Mesothelial cell of epicardium (in vitro differentiated cells): ENCODE data around the gene DGCR2. TPM values are rescaled to one million over a fixed set of nuclear protein-coding genes. Genes with fewer than 3 reads are reported as not detected.

Source experiments
- DNase-seq, 2 experiments: peaks; one replicate each; pipeline ENCODE4 v3.0.0; 2021; ENCODE audit warnings: low spot score in 2 of 2; ENCODE audit not compliant: unreplicated experiment in 2 of 2
- H3K27ac Mint-ChIP-seq: 2 replicates; pipeline ENCODE4 v1.8.0; 2021; ENCODE audit warnings: mixed read lengths
- H3K27me3 Mint-ChIP-seq: 2 replicates; pipeline ENCODE4 v1.8.0; 2021; ENCODE audit warnings: low read depth, mixed read lengths
- H3K36me3 Mint-ChIP-seq: 2 replicates; pipeline ENCODE4 v1.8.0; 2021; ENCODE audit warnings: mixed read lengths
- H3K4me1 Mint-ChIP-seq: 2 replicates; pipeline ENCODE4 v1.8.0; 2021; ENCODE audit warnings: mixed read lengths
- H3K4me3 Mint-ChIP-seq: 2 replicates; pipeline ENCODE4 v1.8.0; 2021; ENCODE audit warnings: mild to moderate bottlenecking, moderate library complexity, mixed read lengths
- H3K9me3 Mint-ChIP-seq: 2 replicates; pipeline ENCODE4 v1.8.0; 2021; ENCODE audit warnings: mixed read lengths
- total RNA-seq: library from RNA; stranded (reverse); gene quantifications from 3 replicates; pipeline ENCODE4 v1.2.1, GENCODE V29; 2021
- TF ChIP-seq, protein P1 (sequence below): fragments of 200-600 bp; sonication (generic); IDR thresholded peaks from one replicate; pipeline ENCODE4 v1.5.0; 2021; ENCODE audit warnings: antibody characterized with exemption; ENCODE audit not compliant: unreplicated experiment

Gene DGCR2
- total RNA-seq, 1 donor from 2014 or later: 78.3 TPM

- no peaks in the 10 kb centered on the region for H3K4me1 Mint-ChIP-seq
- no peak overlapping the region for H3K27ac Mint-ChIP-seq
- DNase-seq: no peak
- TF ChIP-seq, protein P1, sequence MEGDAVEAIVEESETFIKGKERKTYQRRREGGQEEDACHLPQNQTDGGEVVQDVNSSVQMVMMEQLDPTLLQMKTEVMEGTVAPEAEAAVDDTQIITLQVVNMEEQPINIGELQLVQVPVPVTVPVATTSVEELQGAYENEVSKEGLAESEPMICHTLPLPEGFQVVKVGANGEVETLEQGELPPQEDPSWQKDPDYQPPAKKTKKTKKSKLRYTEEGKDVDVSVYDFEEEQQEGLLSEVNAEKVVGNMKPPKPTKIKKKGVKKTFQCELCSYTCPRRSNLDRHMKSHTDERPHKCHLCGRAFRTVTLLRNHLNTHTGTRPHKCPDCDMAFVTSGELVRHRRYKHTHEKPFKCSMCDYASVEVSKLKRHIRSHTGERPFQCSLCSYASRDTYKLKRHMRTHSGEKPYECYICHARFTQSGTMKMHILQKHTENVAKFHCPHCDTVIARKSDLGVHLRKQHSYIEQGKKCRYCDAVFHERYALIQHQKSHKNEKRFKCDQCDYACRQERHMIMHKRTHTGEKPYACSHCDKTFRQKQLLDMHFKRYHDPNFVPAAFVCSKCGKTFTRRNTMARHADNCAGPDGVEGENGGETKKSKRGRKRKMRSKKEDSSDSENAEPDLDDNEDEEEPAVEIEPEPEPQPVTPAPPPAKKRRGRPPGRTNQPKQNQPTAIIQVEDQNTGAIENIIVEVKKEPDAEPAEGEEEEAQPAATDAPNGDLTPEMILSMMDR: no peak
- no peak overlapping the region for H3K4me3 Mint-ChIP-seq
- H3K27me3 Mint-ChIP-seq: no peaks in the 10 kb centered on the region
- H3K36me3 Mint-ChIP-seq: peaks cover 49% of the 10 kb centered on the region
- H3K9me3 Mint-ChIP-seq: no peaks in the 10 kb centered on the region
Observed at GRCh38 chr22:19134874-19135273, 12.7 kb upstream of the DGCR2 start.

GRCh38 chr22:19134176-19134831 is 12.1 kb upstream of the DGCR2 start:
- Mint-ChIP-seq H3K9me3 (no peaks in the 10 kb centered on the region), H3K27ac (no peak overlapping the region), H3K4me3 (no peak overlapping the region), H3K4me1 (no peaks in the 10 kb centered on the region), H3K36me3 (peaks cover 44% of the 10 kb centered on the region), H3K27me3 (no peaks in the 10 kb centered on the region)
- TF ChIP-seq, protein P1: no peak
- no peak for DNase-seq

GRCh38 chr22:19133561-19133960 is 11.3 kb upstream of the DGCR2 start:
- TF ChIP-seq, protein P1: no peak
- Mint-ChIP-seq H3K4me1 (no peaks in the 10 kb centered on the region), H3K36me3 (peaks cover 41% of the 10 kb centered on the region), H3K27ac (no peak overlapping the region), H3K27me3 (no peaks in the 10 kb centered on the region), H3K4me3 (no peak overlapping the region), H3K9me3 (no peaks in the 10 kb centered on the region)
- DNase-seq: no peak

DNA sequence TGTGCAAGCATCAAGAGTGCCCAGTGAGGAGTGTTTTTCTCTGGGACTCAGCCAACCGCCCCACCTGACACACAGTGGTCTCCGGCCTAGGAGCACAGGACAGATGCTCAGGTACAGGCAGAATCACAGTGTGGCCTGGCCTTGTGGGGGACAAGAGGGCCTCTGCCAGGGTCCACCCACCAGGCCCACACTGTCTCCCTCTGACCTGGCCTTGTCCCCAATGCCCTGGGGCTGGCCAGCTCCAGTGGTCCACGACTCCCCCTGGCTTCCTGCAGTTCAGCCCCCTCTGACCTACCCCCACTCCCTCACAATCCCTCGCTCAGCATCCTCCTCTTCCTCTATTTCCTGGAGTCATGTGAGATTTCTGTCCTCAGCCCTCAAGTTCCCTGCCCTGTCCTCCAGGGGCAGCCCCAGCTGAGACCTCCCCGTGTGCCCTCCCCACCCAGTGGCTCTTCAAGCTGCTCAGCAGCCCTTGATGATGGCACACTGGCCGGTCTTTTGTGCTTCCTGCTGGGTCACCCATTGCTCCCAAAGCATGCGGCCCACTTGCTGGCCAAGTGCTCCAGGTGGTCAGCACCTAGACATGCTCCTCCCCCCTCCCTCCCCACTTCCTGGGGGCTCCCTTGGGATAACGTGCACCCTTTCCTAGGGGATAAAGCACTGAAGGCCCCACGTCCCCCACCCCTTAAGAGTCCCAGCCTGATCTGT is 10.6 kb upstream of the DGCR2 start:
- Mint-ChIP-seq H3K4me3 (no peak overlapping the region), H3K27me3 (no peaks in the 10 kb centered on the region), H3K27ac (no peak overlapping the region), H3K4me1 (no peaks in the 10 kb centered on the region), H3K9me3 (no peaks in the 10 kb centered on the region), H3K36me3 (peaks cover 41% of the 10 kb centered on the region)
- TF ChIP-seq, protein P1: no peak
- DNase-seq: no peak

GRCh38 chr22:19132153-19132552 is 9.9 kb upstream of the DGCR2 start:
- Mint-ChIP-seq H3K27me3 (no peaks in the 10 kb centered on the region), H3K9me3 (no peaks in the 10 kb centered on the region), H3K4me3 (no peak overlapping the region), H3K36me3 (peaks cover 39% of the 10 kb centered on the region), H3K27ac (no peak overlapping the region), H3K4me1 (no peaks in the 10 kb centered on the region)
- DNase-seq: no peak
- TF ChIP-seq, protein P1: no peak
